NCI-H128 (cell line): ENCODE results near the gene THTPA.
"Not testable (repeated sequence)": the region's sequence is repeated elsewhere in the genome, so short reads cannot be mapped to it uniquely, and the experiment has no call there.

Experiments used
- DNase-seq: peaks from one replicate; lab custom pipeline; 2025; ENCODE audit not compliant: unreplicated experiment; lab: John Stamatoyannopoulos, UW

The THTPA gene

GRCh38 chr14:23533652-23534435 lies 22.2 kb upstream of the THTPA start:
- DNase-seq: no peak

GRCh38 chr14:23535943-23536342 lies 20.1 kb upstream of the THTPA start:
- DNase-seq: no peak

GRCh38 chr14:23536494-23536893 lies 19.6 kb upstream of the THTPA start:
- DNase-seq: no peak

GRCh38 chr14:23536906-23537305 lies 19.2 kb upstream of the THTPA start:
- not testable (repeated sequence) for DNase-seq

GRCh38 chr14:23537351-23538049 lies 18.6 kb upstream of the THTPA start:
- DNase-seq: no peak

GRCh38 chr14:23538050-23538718 lies 17.9 kb upstream of the THTPA start:
- no peak for DNase-seq

- DNase-seq: no peak
Observed at GRCh38 chr14:23538785-23539184, 17.3 kb upstream of the THTPA start.

- DNase-seq: peak; percentile 41
Observed at GRCh38 chr14:23539248-23540140, 16.6 kb upstream of the THTPA start.

- no peak for DNase-seq
Observed at GRCh38 chr14:23540141-23540469, 16.0 kb upstream of the THTPA start.

- no peak for DNase-seq
Observed at GRCh38 chr14:23542261-23542660, 13.8 kb upstream of the THTPA start.

GRCh38 chr14:23543403-23543802 lies 12.7 kb upstream of the THTPA start:
- DNase-seq: no peak

GRCh38 chr14:23544511-23545447 lies 11.3 kb upstream of the THTPA start:
- DNase-seq: peak; percentile 76

- no peak for DNase-seq
Observed at GRCh38 chr14:23545740-23546365, 10.2 kb upstream of the THTPA start.

GRCh38 chr14:23546450-23547035 lies 9.5 kb upstream of the THTPA start:
- DNase-seq: no peak

GRCh38 chr14:23547924-23548323 lies 8.1 kb upstream of the THTPA start:
- no peak for DNase-seq

- DNase-seq: no peak
Observed at GRCh38 chr14:23548351-23549318, 7.4 kb upstream of the THTPA start.

GRCh38 chr14:23550131-23550811 lies 5.8 kb upstream of the THTPA start:
- no peak for DNase-seq
